Breast epithelium (tissue), 3 donors: ENCODE results near the gene COPS6.

Experiments used
- POLR2A ChIP-seq: fragments of 450-650 bp; IDR thresholded peaks from one replicate; pipeline ENCODE4 v1.6.1; 2016; ENCODE audit warnings: antibody characterized with exemption, mild to moderate bottlenecking, moderate library complexity
- TF ChIP-seq, protein P1 (sequence below), 3 donors: fragments of 450-650 bp; IDR thresholded peaks; one replicate each; pipeline ENCODE4 v1.5.1; 2016 to 2017; ENCODE audit warnings: antibody characterized with exemption in 3 of 3, mild to moderate bottlenecking in 3 of 3, moderate library complexity in 3 of 3

DNA sequence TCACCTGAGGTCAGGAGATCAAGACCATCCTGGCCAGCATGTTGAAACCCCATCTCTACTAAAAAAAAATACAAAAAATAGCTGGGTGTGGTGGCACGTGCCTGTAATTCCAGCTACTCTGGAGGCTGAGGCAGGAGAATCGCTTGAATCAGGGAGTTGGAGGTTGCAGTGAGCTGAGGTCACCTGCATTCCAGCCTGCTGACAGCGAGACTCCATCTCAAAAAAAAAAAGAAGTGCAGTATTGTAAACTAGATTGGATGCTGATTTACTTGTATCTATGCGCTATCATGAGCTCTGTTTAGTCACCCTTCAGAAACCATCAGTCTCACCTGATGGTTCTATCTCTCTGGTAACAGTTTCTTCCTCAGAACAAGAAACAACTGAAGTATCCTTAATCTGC, 25.4 kb upstream of the COPS6 start:
- TF ChIP-seq, protein P1, sequence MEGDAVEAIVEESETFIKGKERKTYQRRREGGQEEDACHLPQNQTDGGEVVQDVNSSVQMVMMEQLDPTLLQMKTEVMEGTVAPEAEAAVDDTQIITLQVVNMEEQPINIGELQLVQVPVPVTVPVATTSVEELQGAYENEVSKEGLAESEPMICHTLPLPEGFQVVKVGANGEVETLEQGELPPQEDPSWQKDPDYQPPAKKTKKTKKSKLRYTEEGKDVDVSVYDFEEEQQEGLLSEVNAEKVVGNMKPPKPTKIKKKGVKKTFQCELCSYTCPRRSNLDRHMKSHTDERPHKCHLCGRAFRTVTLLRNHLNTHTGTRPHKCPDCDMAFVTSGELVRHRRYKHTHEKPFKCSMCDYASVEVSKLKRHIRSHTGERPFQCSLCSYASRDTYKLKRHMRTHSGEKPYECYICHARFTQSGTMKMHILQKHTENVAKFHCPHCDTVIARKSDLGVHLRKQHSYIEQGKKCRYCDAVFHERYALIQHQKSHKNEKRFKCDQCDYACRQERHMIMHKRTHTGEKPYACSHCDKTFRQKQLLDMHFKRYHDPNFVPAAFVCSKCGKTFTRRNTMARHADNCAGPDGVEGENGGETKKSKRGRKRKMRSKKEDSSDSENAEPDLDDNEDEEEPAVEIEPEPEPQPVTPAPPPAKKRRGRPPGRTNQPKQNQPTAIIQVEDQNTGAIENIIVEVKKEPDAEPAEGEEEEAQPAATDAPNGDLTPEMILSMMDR (IDR thresholded peaks at IDR 0.05), result no peak
- no peak for TF ChIP-seq POLR2A
